ENCODE data around the gene RHEBL1.
A peak's percentile ranks its signal among the peaks of the same experiment; 100 is the strongest.

RHEBL1 gene

GRCh38 chr12:49089821-49090773, 20.3 kb upstream of the RHEBL1 start:
- peak overlapping the region; percentile 88 for H3K4me2 ChIP-seq (ENCODE audit: low read depth, low read length)
- peak overlapping the region; percentile 38 for H3K4me3 ChIP-seq (ENCODE audit: low read length)
- H3K9ac ChIP-seq (ENCODE audit: low read length), result no peak overlapping the region
- H2AFZ ChIP-seq (ENCODE audit: low read length), result no peak overlapping the region
- H3K27ac ChIP-seq (ENCODE audit: low read length), result no peak overlapping the region
- no peaks in the 10 kb centered on the region for H3K9me3 ChIP-seq (replicated peaks; ENCODE audit: insufficient read depth, low read length)
- H3K79me2 ChIP-seq (ENCODE audit: low read length), result no peaks in the 10 kb centered on the region
- H3K9me2 ChIP-seq (replicated peaks; ENCODE audit: insufficient read depth, low read length), result no peaks in the 10 kb centered on the region
- peaks cover 5% of the 10 kb centered on the region for H3K4me1 ChIP-seq (ENCODE audit: low read length)
- peaks cover 68% of the 10 kb centered on the region for H3K27me3 ChIP-seq (replicated peaks; ENCODE audit: insufficient read depth, low read length)
- H3F3A ChIP-seq (ENCODE audit: insufficient read depth, low read length), result no peaks in the 10 kb centered on the region
- peak; percentile 33 for TF ChIP-seq CTCF (IDR thresholded peaks at IDR 0.05; ENCODE audit: low read length)
- TF ChIP-seq EZH2phosphoT487 (IDR thresholded peaks at IDR 0.05; ENCODE audit: low read length), result no peak; the same call in 1 of the 2 replicates
- TF ChIP-seq EZH2 (optimal IDR thresholded peaks at IDR 0.05; ENCODE audit: low read depth, low read length), result no peak
- H4K20me1 ChIP-seq (ENCODE audit: insufficient read depth, low read length), result no peaks in the 10 kb centered on the region
- DNase-seq, result peak; percentile 28
- H3K36me3 ChIP-seq (replicated peaks; ENCODE audit: insufficient read depth, low read length), result no peaks in the 10 kb centered on the region

GRCh38 chr12:49088932-49089330, 19.2 kb upstream of the RHEBL1 start:
- Histone ChIP-seq H3K27ac (ENCODE audit: low read length) (no peak overlapping the region), H3F3A (ENCODE audit: insufficient read depth, low read length) (no peaks in the 10 kb centered on the region), H3K4me3 (ENCODE audit: low read length) (no peak overlapping the region), H3K4me2 (ENCODE audit: low read depth, low read length) (0 out of 2 replicates have a peak overlapping the region, but pooled peaks have one; percentile 69), H3K79me2 (ENCODE audit: low read length) (no peaks in the 10 kb centered on the region), H3K9me2 (replicated peaks; ENCODE audit: insufficient read depth, low read length) (no peaks in the 10 kb centered on the region), H3K36me3 (replicated peaks; ENCODE audit: insufficient read depth, low read length) (no peaks in the 10 kb centered on the region), H2AFZ (ENCODE audit: low read length) (no peak overlapping the region), H3K4me1 (ENCODE audit: low read length) (peaks cover 5% of the 10 kb centered on the region), H3K27me3 (replicated peaks; ENCODE audit: insufficient read depth, low read length) (peaks cover 56% of the 10 kb centered on the region), H3K9ac (ENCODE audit: low read length) (no peak overlapping the region), H4K20me1 (ENCODE audit: insufficient read depth, low read length) (no peaks in the 10 kb centered on the region), H3K9me3 (replicated peaks; ENCODE audit: insufficient read depth, low read length) (no peaks in the 10 kb centered on the region)
- no peak for TF ChIP-seq EZH2 (optimal IDR thresholded peaks at IDR 0.05; ENCODE audit: low read depth, low read length)
- no peak for TF ChIP-seq EZH2phosphoT487 (IDR thresholded peaks at IDR 0.05; ENCODE audit: low read length)
- no peak for TF ChIP-seq CTCF (IDR thresholded peaks at IDR 0.05; ENCODE audit: low read length)
- no peak for DNase-seq

- H3K4me1 ChIP-seq (ENCODE audit: low read length), result peaks cover 5% of the 10 kb centered on the region
- peaks cover 50% of the 10 kb centered on the region for H3K27me3 ChIP-seq (replicated peaks; ENCODE audit: insufficient read depth, low read length)
- H4K20me1 ChIP-seq (ENCODE audit: insufficient read depth, low read length), result no peaks in the 10 kb centered on the region
- H3K9ac ChIP-seq (ENCODE audit: low read length), result no peak overlapping the region
- H2AFZ ChIP-seq (ENCODE audit: low read length), result peak overlapping the region; percentile 68
- H3K79me2 ChIP-seq (ENCODE audit: low read length), result no peaks in the 10 kb centered on the region
- peak overlapping the region; percentile 69 for H3K4me2 ChIP-seq (ENCODE audit: low read depth, low read length)
- H3K9me2 ChIP-seq (replicated peaks; ENCODE audit: insufficient read depth, low read length), result no peaks in the 10 kb centered on the region
- no peaks in the 10 kb centered on the region for H3K9me3 ChIP-seq (replicated peaks; ENCODE audit: insufficient read depth, low read length)
- TF ChIP-seq CTCF (IDR thresholded peaks at IDR 0.05; ENCODE audit: low read length) (peak; percentile 93), EZH2phosphoT487 (IDR thresholded peaks at IDR 0.05; ENCODE audit: low read length) (no peak)
- no peaks in the 10 kb centered on the region for H3F3A ChIP-seq (ENCODE audit: insufficient read depth, low read length)
- H3K36me3 ChIP-seq (replicated peaks; ENCODE audit: insufficient read depth, low read length), result no peaks in the 10 kb centered on the region
- DNase-seq, result peak; percentile 72
- H3K27ac ChIP-seq (ENCODE audit: low read length), result no peak overlapping the region
- no peak overlapping the region for H3K4me3 ChIP-seq (ENCODE audit: low read length)
Observed at GRCh38 chr12:49088150-49088931, 18.6 kb upstream of the RHEBL1 start.
